ENCODE results near the gene HIRIP3. TPM values are rescaled to one million over a fixed set of nuclear protein-coding genes. Genes with fewer than 3 reads are reported as not detected.

The HIRIP3 gene
- total RNA-seq, 2 experiments from 2014 or later = 49.3 to 56.5 TPM

DNA sequence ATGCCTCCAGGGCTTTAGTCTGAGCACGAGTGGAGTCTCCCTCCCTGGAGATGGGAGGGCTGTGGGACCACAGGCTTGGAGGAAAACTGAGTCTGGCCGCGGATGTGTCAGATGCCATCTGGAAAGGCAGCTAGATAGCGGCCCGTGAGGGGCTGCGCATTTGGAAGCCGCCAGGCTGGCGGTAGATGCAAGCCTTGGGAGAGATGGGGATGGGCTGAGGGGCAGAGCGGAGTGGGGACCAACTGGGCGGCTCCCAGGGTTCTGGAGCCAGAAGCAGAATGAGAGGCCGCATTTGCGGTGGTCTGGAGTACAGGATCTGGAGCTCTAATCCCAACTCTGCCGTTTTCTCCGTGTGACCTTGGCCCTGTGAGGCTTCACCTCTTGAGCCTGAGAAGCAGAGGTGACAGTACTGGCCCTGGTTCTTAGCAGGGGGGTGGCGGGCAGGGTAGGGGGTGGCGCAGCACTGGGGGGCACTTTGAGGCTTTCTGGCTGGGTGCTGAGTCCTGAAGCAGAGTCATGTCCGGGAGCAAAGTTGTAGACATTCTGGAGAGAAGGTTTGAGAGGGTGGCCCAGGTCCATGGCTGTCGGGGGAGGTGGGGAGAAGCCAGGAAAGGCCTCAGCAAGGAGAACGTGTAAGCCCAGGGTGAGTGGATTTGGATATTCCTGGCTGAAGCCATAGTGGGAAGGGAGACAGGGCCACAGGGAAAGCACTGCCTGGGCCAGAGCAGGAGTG is 7.4 kb upstream of the HIRIP3 start:
- Mint-ChIP-seq H3K36me3 (peaks cover 13% of the 10 kb centered on the region), H3K27me3 (no peaks in the 10 kb centered on the region), H3K27ac (peak overlapping the region; percentile 0), H3K4me1 (peaks cover 11% of the 10 kb centered on the region), H3K9me3 (ENCODE audit: low read depth) (no peaks in the 10 kb centered on the region), H3K4me3 (no peak overlapping the region)
- DNase-seq (no peak), ATAC-seq (no peak)
- CTCF ChIA-PET = no interaction called here

DNA sequence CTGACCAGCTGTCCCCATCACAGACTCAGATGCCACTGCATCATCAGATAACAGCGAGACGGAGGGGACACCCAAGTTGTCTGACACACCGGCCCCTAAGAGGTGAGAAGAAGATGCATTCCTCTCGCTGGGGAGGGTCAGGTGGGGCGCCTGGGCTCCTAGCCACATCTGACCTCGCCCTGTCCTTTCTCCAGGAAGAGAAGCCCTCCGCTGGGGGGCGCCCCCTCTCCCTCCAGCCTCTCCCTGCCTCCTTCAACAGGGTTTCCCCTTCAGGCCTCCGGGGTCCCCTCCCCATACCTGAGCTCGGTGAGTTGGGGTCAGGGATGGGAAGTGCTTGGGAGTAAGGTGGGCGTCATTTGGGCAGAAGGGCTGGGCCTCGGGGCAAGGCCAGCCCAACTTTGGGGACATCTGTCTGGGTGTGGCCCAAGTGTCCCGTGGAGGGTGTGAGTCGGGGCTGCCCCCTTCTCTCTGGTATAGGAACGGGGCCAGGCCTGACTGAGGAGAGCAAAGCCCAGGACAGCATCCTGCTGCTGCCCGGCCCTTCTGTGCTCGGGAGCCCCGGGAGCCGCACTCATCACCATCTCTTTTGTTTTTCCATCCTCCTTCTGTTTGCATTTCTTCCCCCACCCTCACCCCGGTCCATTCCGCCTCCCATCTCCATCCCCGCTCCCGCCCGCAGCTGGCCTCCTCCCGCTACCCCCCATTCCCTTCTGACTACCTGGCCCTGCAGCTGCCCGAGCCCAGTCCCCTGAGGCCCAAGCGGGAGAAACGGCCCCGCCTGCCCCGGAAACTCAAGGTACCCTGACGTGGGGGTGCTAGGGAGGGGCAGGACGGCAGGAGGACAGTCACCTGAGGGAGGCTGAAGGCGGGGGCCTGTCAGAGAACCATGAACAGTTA is 5.6 kb upstream of the HIRIP3 start:
- no peak overlapping the region for H3K4me3 Mint-ChIP-seq

DNA sequence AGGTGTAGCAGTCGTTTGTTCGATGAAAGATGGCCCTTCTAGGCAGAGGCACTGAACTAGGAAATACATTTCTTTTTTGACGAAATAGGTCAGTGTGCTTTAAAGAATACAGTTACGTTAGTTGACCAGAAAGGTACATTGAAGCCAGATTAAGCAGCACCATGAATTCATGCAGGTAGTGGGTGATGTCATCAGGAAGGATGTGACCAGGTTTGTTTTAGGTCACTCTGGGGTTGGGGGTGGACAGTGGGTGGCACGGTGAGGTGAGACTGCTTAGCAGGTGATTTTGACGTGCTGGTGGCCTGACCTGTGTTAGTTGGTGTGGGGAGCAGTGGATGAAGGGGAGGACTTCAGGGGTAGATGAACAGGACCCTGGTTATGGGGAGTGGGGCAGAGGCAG is 4.2 kb upstream of the HIRIP3 start:
- H3K27me3 Mint-ChIP-seq = no peaks in the 10 kb centered on the region
- H3K4me3 Mint-ChIP-seq = no peak overlapping the region
- H3K4me1 Mint-ChIP-seq = peaks cover 23% of the 10 kb centered on the region
- H3K27ac Mint-ChIP-seq = no peak overlapping the region
- H3K36me3 Mint-ChIP-seq = peaks cover 21% of the 10 kb centered on the region
- no peaks in the 10 kb centered on the region for H3K9me3 Mint-ChIP-seq (ENCODE audit: low read depth)
- CTCF ChIA-PET = no interaction called here
- DNase-seq (no peak), ATAC-seq (no peak)

More for the DNA sequence above, 5.6 kb upstream of the HIRIP3 start:
- H3K4me1 Mint-ChIP-seq = peaks cover 18% of the 10 kb centered on the region
- no peak for ATAC-seq
- H3K27me3 Mint-ChIP-seq = no peaks in the 10 kb centered on the region
- no peaks in the 10 kb centered on the region for H3K9me3 Mint-ChIP-seq (ENCODE audit: low read depth)
- H3K36me3 Mint-ChIP-seq = peaks cover 21% of the 10 kb centered on the region
- CTCF ChIA-PET = no interaction called here
- H3K27ac Mint-ChIP-seq = no peak overlapping the region
- DNase-seq = no peak

DNA sequence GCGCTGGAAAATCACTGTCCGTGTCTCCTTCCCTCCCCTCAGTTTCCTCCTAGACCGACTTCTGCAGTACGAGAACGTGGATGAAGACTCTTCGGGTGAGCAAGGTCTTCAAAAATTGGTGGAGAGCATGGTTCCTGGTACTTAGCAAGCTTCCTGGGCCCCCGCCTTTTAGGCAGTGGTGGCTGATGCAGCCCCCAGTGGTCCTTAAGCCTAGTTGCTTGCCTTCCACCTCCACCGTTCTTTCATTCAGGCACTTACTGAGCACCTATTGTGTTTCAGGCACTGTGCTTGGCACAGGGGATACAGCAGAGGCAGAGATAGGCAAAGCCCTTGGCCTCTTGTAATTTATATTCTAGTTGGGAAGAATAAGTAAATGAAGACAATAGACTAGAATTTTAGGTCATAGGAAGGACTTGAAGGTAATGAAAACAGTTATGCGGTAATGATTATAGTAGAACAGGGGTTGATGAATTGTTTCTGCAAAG is 1.4 kb upstream of the HIRIP3 start:
- CTCF ChIA-PET = interaction anchor here (0.6 to 3.9 kb wide), 14 partner anchors 9 to 295 kb away, joined by 3 to 17 read pairs (median 3); partner anchors contain the start of genes ALDOA, TAOK2, TLCD3B and TMEM219
- DNase-seq (no peak), ATAC-seq (no peak)
- Mint-ChIP-seq H3K4me1 (peaks cover 34% of the 10 kb centered on the region), H3K4me3 (peak overlapping the region; percentile 98), H3K27ac (peak overlapping the region; percentile 99), H3K36me3 (peaks cover 33% of the 10 kb centered on the region), H3K9me3 (ENCODE audit: low read depth) (no peaks in the 10 kb centered on the region), H3K27me3 (no peaks in the 10 kb centered on the region)

DNA sequence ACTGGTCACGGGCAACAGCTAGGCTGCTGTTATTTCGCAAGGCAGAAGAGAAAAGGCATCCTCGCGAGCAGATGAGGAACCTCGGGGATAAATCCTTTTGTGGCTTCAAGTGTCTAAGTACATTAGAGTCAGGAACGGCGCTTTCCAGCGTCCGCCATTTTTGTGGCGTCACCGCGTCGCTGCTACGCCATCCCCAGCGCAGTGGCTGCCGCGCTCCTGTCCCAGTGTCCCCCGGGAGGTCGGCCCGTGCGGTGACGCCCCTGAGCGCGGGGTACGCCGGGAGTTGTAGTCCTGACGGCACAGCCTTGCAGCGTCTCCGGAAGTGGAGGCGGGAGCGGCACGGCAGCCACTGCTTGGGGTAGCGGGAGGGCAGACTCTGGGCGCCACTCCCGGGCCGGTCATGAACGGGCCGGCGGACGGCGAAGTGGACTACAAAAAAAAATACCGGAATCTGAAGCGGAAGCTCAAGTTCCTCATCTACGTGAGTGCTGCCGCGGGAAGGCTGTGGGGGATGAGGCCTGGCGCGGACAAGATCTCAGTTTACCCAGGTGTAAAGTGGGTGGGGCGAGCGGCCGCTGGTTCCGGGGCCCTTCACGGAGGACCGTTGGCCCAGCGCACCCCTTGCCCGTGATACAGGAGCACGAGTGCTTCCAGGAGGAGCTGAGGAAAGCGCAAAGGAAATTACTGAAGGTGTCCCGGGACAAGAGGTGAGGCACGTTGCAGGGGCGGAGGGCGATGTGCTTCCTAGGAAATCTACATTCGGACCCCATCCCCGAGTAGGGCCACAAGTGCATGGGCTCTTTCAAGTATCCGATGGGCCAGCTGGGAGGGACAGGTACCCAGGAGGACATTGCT is 721 bp upstream of the HIRIP3 start, which contains the start of gene INO80E:
Gene INO80E (plus strand): TSS at position 331 of the 855 bp plus-strand sequence. CDS start 70 bp downstream, at position 401.
- Mint-ChIP-seq H3K36me3 (peaks cover 33% of the 10 kb centered on the region), H3K27me3 (no peaks in the 10 kb centered on the region), H3K4me3 (peak within 1 kb of the TSS; percentile 98), H3K27ac (peak within 1 kb of the TSS; percentile 99), H3K9me3 (ENCODE audit: low read depth) (no peaks in the 10 kb centered on the region), H3K4me1 (peaks cover 34% of the 10 kb centered on the region)
- CTCF ChIA-PET = interaction anchor here (0.6 to 3.9 kb wide), 14 partner anchors 10 to 295 kb away, joined by 3 to 17 read pairs (median 4); partner anchors contain the start of genes ALDOA, TAOK2, TLCD3B and TMEM219
- ATAC-seq = peak; percentile 96
- peak; percentile 100 for DNase-seq

DNA sequence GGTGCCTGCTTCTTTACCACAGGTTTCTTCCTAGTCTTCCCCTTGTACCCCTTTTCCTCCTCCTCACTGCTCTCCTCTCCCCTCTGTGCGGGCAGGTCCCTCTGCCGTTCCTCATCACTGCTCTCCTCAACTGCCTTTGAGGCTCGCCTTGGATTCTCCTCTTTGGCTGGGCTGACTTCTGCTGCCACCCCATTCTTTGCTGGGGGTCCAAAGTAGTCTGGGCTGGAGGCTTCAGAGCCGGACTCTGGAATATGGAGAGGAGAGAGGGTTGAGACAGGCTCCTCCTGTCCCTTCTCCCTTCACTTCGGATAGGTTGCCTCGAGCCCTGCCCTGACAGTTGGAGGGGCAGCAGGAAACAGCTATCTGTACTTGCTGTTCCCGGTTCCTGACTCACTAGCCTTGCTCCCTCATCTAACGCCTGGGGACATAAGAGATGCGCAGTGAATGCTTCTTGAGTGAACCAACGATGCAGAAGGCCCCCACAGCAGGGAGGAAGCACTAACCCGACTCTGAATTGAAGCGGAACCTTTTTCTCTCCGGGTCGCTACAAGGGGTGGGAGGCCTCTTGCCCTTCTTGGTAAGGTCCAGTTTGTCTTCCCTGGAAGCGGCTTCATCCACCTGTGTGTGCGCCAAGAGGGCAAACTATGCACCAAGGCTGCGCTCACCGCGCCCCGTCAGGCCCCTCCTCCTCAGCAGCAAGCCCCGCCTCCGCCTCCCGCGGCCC is 655 bp downstream of the HIRIP3 start:
- CTCF ChIA-PET = interaction anchor here (1.2 to 3.9 kb wide), 9 partner anchors 11 to 294 kb away, joined by 3 to 17 read pairs (median 5); partner anchors contain the start of genes TAOK2, TLCD3B and TMEM219
- no peaks in the 10 kb centered on the region for H3K27me3 Mint-ChIP-seq
- peak overlapping the region; percentile 99 for H3K27ac Mint-ChIP-seq
- peak; percentile 59 for ATAC-seq
- peaks cover 34% of the 10 kb centered on the region for H3K4me1 Mint-ChIP-seq
- H3K4me3 Mint-ChIP-seq = peak overlapping the region; percentile 98
- H3K9me3 Mint-ChIP-seq (ENCODE audit: low read depth) = no peaks in the 10 kb centered on the region
- peaks cover 37% of the 10 kb centered on the region for H3K36me3 Mint-ChIP-seq
- DNase-seq = peak; percentile 85

DNA sequence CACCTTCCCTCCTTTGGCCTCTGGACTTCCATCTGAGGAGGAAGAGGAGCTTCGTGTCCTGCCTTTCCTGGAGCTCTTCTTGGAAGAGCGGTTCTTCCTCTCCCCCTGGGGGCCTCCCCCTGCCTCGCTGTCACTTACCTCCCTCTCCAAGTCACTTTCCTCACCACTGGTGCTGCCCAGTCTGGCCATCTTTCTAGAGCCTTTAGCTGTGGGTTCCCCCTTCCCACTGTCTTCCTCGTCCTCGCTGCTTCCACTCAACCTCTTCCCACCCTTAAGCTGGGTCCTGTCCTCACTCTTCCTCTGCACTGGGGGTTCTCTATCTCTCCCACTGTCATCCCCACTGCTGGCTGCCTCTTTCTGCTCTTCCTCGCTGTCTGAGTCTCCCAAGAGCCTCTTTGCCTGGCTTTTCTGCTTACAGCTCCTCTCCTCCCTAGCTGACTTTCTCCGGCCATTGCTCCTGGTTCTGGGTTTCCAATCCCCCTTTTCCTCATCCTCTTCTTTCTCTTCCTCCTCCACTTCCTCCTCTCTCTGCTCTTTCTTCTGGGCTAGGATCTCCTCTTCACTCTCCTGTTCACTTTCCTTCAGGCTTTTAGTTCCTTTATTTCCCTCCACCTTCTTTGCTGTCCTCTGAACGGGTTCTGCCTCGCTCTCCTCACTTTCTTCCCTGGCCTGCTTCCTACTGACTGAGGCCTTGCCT is 1.4 kb downstream of the HIRIP3 start:
- Mint-ChIP-seq H3K4me1 (peaks cover 30% of the 10 kb centered on the region), H3K36me3 (peaks cover 36% of the 10 kb centered on the region), H3K27me3 (no peaks in the 10 kb centered on the region), H3K4me3 (peak overlapping the region; percentile 98), H3K9me3 (ENCODE audit: low read depth) (no peaks in the 10 kb centered on the region), H3K27ac (peak overlapping the region; percentile 99)
- no peak for DNase-seq
- CTCF ChIA-PET = interaction anchor here (0.9 to 2.6 kb wide), 8 partner anchors 12 to 293 kb away, joined by 3 to 7 read pairs (median 5); partner anchors contain the start of genes TLCD3B and TMEM219
- no peak for ATAC-seq

DNA sequence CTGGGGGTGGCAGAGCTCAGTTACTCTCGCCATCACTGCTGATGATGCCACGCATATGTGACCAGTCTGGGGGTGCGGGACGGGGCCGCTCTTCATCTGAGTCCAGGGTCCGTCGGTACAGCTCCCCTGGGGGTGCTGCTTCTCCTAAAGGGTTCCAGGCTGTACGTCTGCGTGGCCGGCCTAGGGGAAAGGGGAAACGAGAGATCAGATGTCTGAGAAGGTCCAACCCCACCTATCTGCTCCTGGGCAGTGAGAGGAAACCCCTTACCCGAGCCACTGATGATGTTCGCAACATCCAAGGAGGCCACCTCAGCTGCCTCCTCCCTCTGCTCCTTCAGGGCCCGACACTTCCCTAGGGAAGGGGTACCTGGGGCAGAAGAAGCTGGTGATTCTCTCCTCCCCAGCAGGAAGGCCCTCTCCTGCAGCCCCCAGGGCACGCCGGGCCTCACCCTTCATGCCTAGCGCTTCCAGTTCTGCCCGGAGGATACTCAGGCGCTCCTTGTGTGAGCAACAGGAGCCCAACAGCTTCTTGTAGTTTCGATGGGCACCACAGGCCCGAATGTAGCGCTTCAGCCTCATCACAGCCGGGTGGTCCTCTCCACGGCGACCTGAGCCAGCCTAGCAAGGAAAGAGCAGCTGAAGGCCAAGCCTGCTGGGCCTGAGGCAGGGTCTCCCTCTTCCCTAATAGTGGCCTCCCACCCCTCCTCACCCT is 2.1 kb downstream of the HIRIP3 start:
- Mint-ChIP-seq H3K4me1 (peaks cover 27% of the 10 kb centered on the region), H3K4me3 (peak overlapping the region; percentile 98), H3K27ac (no peak overlapping the region), H3K36me3 (peaks cover 35% of the 10 kb centered on the region), H3K9me3 (ENCODE audit: low read depth) (no peaks in the 10 kb centered on the region), H3K27me3 (no peaks in the 10 kb centered on the region)
- CTCF ChIA-PET = interaction anchor here (0.9 to 1.8 kb wide), 5 partner anchors 17 to 293 kb away, joined by 3 to 7 read pairs (median 5); partner anchors contain the start of gene TLCD3B
- ATAC-seq (no peak), DNase-seq (no peak)

DNA sequence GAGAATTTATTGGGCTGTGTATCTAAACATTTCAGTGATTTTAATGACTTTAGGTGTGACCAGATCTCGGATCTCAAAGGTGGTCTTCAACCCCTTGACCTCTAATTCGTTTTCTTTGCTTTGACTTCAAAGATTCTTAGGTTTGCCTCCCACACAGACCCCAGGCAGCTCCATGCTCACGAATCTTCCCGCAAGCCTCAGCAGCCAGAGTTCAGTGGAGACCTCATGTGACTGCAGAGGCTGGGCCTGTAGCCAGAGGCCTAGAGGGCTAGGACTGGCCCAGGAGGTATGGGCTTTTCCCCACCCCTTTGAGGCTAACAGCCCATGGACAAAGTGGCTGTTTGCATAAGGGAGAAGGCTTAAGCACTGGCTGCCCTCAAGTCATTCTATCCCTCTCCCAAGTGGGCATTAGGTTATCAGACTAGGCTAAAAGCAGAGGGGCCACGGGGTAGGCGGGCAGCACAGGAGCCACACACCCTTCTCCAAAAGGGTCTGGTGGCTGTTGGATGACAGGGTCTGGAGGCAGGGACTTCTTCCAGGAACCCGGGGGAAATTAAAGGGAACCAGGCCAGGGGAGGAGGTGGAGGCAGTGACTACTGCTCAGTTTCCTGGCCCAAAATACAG is 3.0 kb downstream of the HIRIP3 start:
- H3K27me3 Mint-ChIP-seq = no peaks in the 10 kb centered on the region
- no peak overlapping the region for H3K27ac Mint-ChIP-seq
- peaks cover 32% of the 10 kb centered on the region for H3K36me3 Mint-ChIP-seq
- CTCF ChIA-PET = interaction anchor here (1.8 kb wide), 2 partner anchors 16 to 39 kb away, joined by 6 to 7 read pairs; partner anchors contain the start of gene TLCD3B
- DNase-seq (no peak), ATAC-seq (no peak)
- H3K4me1 Mint-ChIP-seq = peaks cover 21% of the 10 kb centered on the region
- no peak overlapping the region for H3K4me3 Mint-ChIP-seq
- H3K9me3 Mint-ChIP-seq (ENCODE audit: low read depth) = no peaks in the 10 kb centered on the region

DNA sequence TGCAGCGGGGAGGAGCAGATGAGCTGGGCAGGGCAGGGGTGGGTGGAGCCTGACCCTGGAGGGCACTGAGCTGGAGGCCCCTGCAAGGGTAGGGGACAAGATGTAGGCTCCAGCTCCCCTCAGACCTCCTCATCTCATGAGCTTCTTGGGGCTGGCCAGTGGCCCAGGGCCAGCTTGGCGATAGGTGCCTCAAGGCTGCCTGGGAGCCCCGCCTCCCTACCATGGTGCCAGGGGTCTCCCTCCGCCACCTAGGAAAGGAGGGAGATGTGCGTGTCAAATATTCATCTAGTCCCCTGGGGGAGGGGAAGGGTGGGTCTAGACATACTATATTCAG is 3.9 kb downstream of the HIRIP3 start:
- Mint-ChIP-seq H3K4me3 (no peak overlapping the region), H3K9me3 (ENCODE audit: low read depth) (no peaks in the 10 kb centered on the region), H3K4me1 (peaks cover 16% of the 10 kb centered on the region), H3K27me3 (no peaks in the 10 kb centered on the region), H3K27ac (no peak overlapping the region), H3K36me3 (peaks cover 28% of the 10 kb centered on the region)
- ATAC-seq (no peak), DNase-seq (no peak)
- CTCF ChIA-PET = no interaction called here
